GM23338 (cell line): ENCODE results near the gene INKA1. TPM values are rescaled to one million over a fixed set of nuclear protein-coding genes. Genes with fewer than 3 reads are reported as not detected.
"Not testable (repeated sequence)": the region's sequence is repeated elsewhere in the genome, so short reads cannot be mapped to it uniquely, and the experiment has no call there.

ENCODE experiments used
- ATAC-seq: fragments of 200-7000 bp; cut with Tn5 transposase; 3 replicates; pipeline ENCODE4 v1.9.1; 2020
- DNase-seq: peaks from one replicate; pipeline ENCODE4 v3.0.0-alpha.2; 2015; ENCODE audit warnings: low spot score
- H2AFZ ChIP-seq: fragments of 200-600 bp; sonication (generic); 2 replicates; pipeline ENCODE4 v1.8.0; 2016; ENCODE audit warnings: antibody characterized with exemption, mild to moderate bottlenecking, moderate library complexity
- H3F3A ChIP-seq: fragments of 200-600 bp; sonication (generic); replicated peaks from 2 replicates; pipeline ENCODE4 v1.8.0; 2017; ENCODE audit warnings: antibody characterized with exemption, mixed run types, low read depth
- H3K27ac ChIP-seq: fragments of 200-600 bp; sonication (generic); 2 replicates; pipeline ENCODE4 v1.6.1; 2016; ENCODE audit warnings: low read depth
- H3K27me3 ChIP-seq: fragments of 200-600 bp; sonication (generic); 2 replicates; pipeline ENCODE4 v1.8.0; 2016; ENCODE audit warnings: mild to moderate bottlenecking, mixed run types, moderate library complexity; ENCODE audit not compliant: insufficient read depth
- H3K36me3 ChIP-seq: fragments of 200-600 bp; sonication (generic); 2 replicates; pipeline ENCODE4 v1.8.0; 2016; ENCODE audit warnings: mild to moderate bottlenecking; ENCODE audit not compliant: insufficient read depth
- H3K4me1 ChIP-seq: fragments of 200-600 bp; sonication (generic); 2 replicates; pipeline ENCODE4 v1.8.0; 2016; ENCODE audit warnings: mild to moderate bottlenecking, moderate library complexity; ENCODE audit not compliant: insufficient read depth
- H3K4me2 ChIP-seq: fragments of 200-600 bp; sonication (generic); 2 replicates; pipeline ENCODE4 v1.7.1; 2017; ENCODE audit warnings: mixed run types
- H3K4me3 ChIP-seq: fragments of 200-600 bp; sonication (generic); 2 replicates; pipeline ENCODE4 v1.6.1; 2016; ENCODE audit warnings: mixed run types
- H3K79me2 ChIP-seq: fragments of 200-600 bp; sonication (generic); replicated peaks from 2 replicates; pipeline ENCODE4 v1.8.0; 2017; ENCODE audit warnings: mild to moderate bottlenecking; ENCODE audit not compliant: insufficient read depth
- H3K9me2 ChIP-seq: fragments of 200-600 bp; sonication (generic); 2 replicates; pipeline ENCODE4 v1.8.0; 2017; ENCODE audit not compliant: insufficient read depth
- H4K20me1 ChIP-seq: fragments of 200-600 bp; sonication (generic); replicated peaks from 2 replicates; pipeline ENCODE4 v1.8.0; 2017; ENCODE audit warnings: mild to moderate bottlenecking; ENCODE audit not compliant: insufficient read depth
- H3K27ac Mint-ChIP-seq: 2 replicates; pipeline ENCODE4 v1.8.0; 2020; ENCODE audit warnings: inconsistent platforms, mild to moderate bottlenecking, moderate library complexity, mixed read lengths
- H3K27me3 Mint-ChIP-seq: 3 replicates; pipeline ENCODE4 v1.8.0; 2022; ENCODE audit warnings: low read depth, mild to moderate bottlenecking, moderate library complexity, mixed read lengths, inconsistent platforms; ENCODE audit not compliant: insufficient read depth, poor library complexity
- H3K36me3 Mint-ChIP-seq: 3 replicates; pipeline ENCODE4 v1.8.0; 2021; ENCODE audit warnings: low read depth, mild to moderate bottlenecking, inconsistent platforms, moderate library complexity, mixed read lengths
- H3K4me1 Mint-ChIP-seq: 3 replicates; pipeline ENCODE4 v1.8.0; 2020; ENCODE audit warnings: mild to moderate bottlenecking, inconsistent platforms, mixed read lengths
- H3K4me3 Mint-ChIP-seq: 3 replicates; pipeline ENCODE4 v1.8.0; 2021; ENCODE audit warnings: moderate library complexity, mild to moderate bottlenecking, inconsistent platforms, mixed read lengths
- H3K9me3 Mint-ChIP-seq: 3 replicates; pipeline ENCODE4 v1.8.0; 2020; ENCODE audit warnings: moderate library complexity, mild to moderate bottlenecking, inconsistent platforms, mixed read lengths
- CREB1 ChIP-seq: fragments of 250-450 bp; sonication (Bioruptor Pico); IDR thresholded peaks from 2 replicates; pipeline ENCODE4 v1.5.0; 2020; ENCODE audit warnings: low read depth, mild to moderate bottlenecking, moderate library complexity
- EZH2 ChIP-seq: fragments of 200-600 bp; sonication (generic); IDR thresholded peaks from one replicate; pipeline ENCODE4 v1.8.0; 2017; ENCODE audit warnings: antibody characterized with exemption, mild to moderate bottlenecking, low read depth; ENCODE audit not compliant: unreplicated experiment
- POLR2AphosphoS5 ChIP-seq: IDR thresholded peaks from 2 replicates; pipeline ENCODE4 v1.6.1; 2016; ENCODE audit warnings: antibody characterized with exemption, low read depth
- ZNF331 ChIP-seq: fragments of 250-450 bp; sonication (Bioruptor Pico); IDR thresholded peaks from 2 replicates; pipeline ENCODE4 v1.5.0; 2020; ENCODE audit warnings: low read depth, mild to moderate bottlenecking, moderate library complexity
- polyA plus RNA-seq: library from polyadenylated mRNA; unstranded; fragments of >200 nt; fragmentation: Nextera tagmentation; extraction: Ambion mirVana; gene quantifications from 2 replicates; pipeline ENCODE4 v1.2.1, GENCODE V29; 2016
- total RNA-seq: library from RNA; depleted of rRNA; stranded (reverse); fragments of >200 nt; shearing (Covaris generic); gene quantifications from 2 replicates; pipeline ENCODE4 v1.2.3, GENCODE V29; 2014
- TF ChIP-seq, protein P1 (sequence below): IDR thresholded peaks from 2 replicates; pipeline ENCODE4 v1.6.1; 2016; ENCODE audit warnings: antibody characterized with exemption
- TF ChIP-seq, protein P2 (sequence below): IDR thresholded peaks from one replicate; pipeline ENCODE4 v1.6.1; 2018; ENCODE audit warnings: antibody characterized with exemption; ENCODE audit not compliant: unreplicated experiment
- TF ChIP-seq, protein P3 (sequence below): fragments of 250-450 bp; sonication (Bioruptor Pico); IDR thresholded peaks from 2 replicates; pipeline ENCODE4 v1.5.0; 2020; ENCODE audit warnings: mild to moderate bottlenecking, moderate library complexity

The INKA1 gene
- total and polyA plus RNA-seq, 2 experiments from 2014 or later = 3.7 to 4.0 TPM

DNA sequence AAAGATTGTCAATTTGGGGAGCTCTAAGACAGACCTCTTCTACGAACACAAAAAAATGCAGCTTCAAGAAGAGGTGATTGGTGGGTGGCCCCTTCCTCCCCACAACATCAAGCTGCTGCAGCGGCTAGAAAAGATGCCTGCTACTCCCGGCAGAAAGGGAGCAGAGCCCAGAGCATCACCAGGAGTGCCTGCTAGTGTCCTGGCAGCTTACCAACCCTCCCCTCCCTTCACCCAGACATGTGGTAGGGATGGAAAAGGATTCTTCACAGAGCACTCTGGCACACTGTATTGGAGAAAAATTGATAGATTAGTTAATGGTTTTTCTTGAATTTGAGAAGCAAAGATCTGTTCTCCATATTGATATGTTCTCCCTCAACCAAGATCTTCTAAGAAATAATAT is 27.5 kb upstream of the INKA1 start (continued):
- TF ChIP-seq, protein P1, sequence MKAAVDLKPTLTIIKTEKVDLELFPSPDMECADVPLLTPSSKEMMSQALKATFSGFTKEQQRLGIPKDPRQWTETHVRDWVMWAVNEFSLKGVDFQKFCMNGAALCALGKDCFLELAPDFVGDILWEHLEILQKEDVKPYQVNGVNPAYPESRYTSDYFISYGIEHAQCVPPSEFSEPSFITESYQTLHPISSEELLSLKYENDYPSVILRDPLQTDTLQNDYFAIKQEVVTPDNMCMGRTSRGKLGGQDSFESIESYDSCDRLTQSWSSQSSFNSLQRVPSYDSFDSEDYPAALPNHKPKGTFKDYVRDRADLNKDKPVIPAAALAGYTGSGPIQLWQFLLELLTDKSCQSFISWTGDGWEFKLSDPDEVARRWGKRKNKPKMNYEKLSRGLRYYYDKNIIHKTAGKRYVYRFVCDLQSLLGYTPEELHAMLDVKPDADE = no peak
- TF ChIP-seq POLR2AphosphoS5 = no peak
- TF ChIP-seq, protein P2, sequence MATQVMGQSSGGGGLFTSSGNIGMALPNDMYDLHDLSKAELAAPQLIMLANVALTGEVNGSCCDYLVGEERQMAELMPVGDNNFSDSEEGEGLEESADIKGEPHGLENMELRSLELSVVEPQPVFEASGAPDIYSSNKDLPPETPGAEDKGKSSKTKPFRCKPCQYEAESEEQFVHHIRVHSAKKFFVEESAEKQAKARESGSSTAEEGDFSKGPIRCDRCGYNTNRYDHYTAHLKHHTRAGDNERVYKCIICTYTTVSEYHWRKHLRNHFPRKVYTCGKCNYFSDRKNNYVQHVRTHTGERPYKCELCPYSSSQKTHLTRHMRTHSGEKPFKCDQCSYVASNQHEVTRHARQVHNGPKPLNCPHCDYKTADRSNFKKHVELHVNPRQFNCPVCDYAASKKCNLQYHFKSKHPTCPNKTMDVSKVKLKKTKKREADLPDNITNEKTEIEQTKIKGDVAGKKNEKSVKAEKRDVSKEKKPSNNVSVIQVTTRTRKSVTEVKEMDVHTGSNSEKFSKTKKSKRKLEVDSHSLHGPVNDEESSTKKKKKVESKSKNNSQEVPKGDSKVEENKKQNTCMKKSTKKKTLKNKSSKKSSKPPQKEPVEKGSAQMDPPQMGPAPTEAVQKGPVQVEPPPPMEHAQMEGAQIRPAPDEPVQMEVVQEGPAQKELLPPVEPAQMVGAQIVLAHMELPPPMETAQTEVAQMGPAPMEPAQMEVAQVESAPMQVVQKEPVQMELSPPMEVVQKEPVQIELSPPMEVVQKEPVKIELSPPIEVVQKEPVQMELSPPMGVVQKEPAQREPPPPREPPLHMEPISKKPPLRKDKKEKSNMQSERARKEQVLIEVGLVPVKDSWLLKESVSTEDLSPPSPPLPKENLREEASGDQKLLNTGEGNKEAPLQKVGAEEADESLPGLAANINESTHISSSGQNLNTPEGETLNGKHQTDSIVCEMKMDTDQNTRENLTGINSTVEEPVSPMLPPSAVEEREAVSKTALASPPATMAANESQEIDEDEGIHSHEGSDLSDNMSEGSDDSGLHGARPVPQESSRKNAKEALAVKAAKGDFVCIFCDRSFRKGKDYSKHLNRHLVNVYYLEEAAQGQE = no peak
- TF ChIP-seq EZH2 = no peak
- TF ChIP-seq CREB1 (CRISPR knock-in tag) = no peak
- no peak for TF ChIP-seq ZNF331 (CRISPR knock-in tag)

DNA sequence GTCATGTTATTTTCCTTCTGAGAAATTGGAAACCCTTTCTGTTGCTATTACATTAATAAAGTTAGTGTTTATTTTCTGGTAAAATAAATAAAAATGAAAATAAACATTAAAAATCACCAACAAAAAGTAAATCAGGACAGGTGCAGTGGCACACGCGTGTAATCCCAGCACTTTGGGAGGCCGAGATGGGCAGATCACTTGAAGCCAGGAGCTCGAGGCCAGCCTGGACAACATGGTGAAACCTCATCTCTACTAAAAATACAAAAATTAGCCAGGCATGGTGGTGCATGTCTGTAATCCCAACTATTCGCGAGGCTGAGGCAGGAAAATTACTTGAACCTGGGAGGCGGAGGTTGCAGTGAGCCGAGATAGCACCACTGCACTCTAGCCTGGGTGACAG is 27.0 kb upstream of the INKA1 start:
- H3K79me2 ChIP-seq = peaks cover 98% of the 10 kb centered on the region

DNA sequence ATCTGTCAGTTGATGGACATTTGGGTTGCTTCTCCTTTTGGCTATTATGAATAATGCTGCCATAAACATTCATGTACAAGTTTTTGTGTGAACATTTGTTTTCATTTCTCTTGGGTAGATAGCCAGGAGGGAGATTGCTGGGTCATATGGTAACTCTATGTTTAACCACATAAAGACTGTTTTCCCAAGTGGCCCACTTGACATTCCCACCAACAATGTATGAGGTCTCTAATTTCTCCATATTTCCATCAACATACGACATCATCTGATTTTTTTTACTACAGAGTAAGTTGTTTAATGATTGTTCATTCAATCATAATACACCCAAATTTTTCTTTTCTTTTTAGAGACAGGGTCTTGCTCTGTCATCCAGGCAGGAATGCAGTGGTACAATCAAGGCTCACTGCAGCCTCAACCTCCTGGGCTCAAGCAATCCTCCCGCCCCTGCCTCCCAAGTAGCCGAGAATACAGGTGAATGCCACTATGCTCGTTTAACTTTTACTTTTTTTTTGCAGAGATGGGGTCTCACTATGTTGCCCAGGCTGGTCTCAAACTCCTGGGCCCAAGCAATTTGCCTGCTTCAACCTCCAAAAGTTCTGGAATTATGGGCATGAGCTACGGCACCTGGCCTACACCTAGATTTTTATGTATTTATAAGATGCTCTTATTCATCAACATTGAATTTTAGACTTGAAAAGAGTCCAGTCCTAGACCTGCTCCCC is 23.5 kb upstream of the INKA1 start:
- Mint-ChIP-seq H3K27ac (no peak overlapping the region), H3K9me3 (no peaks in the 10 kb centered on the region), H3K27me3 (no peaks in the 10 kb centered on the region), H3K4me3 (no peak overlapping the region), H3K4me1 (no peaks in the 10 kb centered on the region), H3K36me3 (peaks cover 28% of the 10 kb centered on the region)
- ATAC-seq (no peak), DNase-seq (no peak)
- H3K4me2 ChIP-seq = no peak overlapping the region
- H4K20me1 ChIP-seq = peaks cover 35% of the 10 kb centered on the region
- no peak overlapping the region for H2AFZ ChIP-seq
- peaks cover 100% of the 10 kb centered on the region for H3K79me2 ChIP-seq
- H3K4me1 ChIP-seq = no peaks in the 10 kb centered on the region
- H3K9me2 ChIP-seq = no peaks in the 10 kb centered on the region
- H3K4me3 ChIP-seq = no peak overlapping the region
- TF ChIP-seq, protein P3, sequence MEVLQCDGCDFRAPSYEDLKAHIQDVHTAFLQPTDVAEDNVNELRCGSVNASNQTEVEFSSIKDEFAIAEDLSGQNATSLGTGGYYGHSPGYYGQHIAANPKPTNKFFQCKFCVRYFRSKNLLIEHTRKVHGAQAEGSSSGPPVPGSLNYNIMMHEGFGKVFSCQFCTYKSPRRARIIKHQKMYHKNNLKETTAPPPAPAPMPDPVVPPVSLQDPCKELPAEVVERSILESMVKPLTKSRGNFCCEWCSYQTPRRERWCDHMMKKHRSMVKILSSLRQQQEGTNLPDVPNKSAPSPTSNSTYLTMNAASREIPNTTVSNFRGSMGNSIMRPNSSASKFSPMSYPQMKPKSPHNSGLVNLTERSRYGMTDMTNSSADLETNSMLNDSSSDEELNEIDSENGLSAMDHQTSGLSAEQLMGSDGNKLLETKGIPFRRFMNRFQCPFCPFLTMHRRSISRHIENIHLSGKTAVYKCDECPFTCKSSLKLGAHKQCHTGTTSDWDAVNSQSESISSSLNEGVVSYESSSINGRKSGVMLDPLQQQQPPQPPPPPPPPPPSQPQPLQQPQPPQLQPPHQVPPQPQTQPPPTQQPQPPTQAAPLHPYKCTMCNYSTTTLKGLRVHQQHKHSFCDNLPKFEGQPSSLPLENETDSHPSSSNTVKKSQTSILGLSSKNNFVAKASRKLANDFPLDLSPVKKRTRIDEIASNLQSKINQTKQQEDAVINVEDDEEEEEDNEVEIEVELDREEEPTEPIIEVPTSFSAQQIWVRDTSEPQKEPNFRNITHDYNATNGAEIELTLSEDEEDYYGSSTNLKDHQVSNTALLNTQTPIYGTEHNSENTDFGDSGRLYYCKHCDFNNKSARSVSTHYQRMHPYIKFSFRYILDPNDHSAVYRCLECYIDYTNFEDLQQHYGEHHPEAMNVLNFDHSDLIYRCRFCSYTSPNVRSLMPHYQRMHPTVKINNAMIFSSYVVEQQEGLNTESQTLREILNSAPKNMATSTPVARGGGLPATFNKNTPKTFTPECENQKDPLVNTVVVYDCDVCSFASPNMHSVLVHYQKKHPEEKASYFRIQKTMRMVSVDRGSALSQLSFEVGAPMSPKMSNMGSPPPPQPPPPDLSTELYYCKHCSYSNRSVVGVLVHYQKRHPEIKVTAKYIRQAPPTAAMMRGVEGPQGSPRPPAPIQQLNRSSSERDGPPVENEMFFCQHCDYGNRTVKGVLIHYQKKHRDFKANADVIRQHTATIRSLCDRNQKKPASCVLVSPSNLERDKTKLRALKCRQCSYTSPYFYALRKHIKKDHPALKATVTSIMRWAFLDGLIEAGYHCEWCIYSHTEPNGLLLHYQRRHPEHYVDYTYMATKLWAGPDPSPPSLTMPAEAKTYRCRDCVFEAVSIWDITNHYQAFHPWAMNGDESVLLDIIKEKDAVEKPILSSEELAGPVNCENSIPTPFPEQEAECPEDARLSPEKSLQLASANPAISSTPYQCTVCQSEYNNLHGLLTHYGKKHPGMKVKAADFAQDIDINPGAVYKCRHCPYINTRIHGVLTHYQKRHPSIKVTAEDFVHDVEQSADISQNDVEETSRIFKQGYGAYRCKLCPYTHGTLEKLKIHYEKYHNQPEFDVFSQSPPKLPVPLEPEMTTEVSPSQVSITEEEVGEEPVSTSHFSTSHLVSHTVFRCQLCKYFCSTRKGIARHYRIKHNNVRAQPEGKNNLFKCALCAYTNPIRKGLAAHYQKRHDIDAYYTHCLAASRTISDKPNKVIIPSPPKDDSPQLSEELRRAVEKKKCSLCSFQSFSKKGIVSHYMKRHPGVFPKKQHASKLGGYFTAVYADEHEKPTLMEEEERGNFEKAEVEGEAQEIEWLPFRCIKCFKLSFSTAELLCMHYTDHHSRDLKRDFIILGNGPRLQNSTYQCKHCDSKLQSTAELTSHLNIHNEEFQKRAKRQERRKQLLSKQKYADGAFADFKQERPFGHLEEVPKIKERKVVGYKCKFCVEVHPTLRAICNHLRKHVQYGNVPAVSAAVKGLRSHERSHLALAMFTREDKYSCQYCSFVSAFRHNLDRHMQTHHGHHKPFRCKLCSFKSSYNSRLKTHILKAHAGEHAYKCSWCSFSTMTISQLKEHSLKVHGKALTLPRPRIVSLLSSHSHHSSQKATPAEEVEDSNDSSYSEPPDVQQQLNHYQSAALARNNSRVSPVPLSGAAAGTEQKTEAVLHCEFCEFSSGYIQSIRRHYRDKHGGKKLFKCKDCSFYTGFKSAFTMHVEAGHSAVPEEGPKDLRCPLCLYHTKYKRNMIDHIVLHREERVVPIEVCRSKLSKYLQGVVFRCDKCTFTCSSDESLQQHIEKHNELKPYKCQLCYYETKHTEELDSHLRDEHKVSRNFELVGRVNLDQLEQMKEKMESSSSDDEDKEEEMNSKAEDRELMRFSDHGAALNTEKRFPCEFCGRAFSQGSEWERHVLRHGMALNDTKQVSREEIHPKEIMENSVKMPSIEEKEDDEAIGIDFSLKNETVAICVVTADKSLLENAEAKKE (CRISPR knock-in tag) = no peak
- H3K36me3 ChIP-seq = peaks cover 13% of the 10 kb centered on the region
- no peak overlapping the region for H3K27ac ChIP-seq
- 0 out of 2 replicates have a peak, but pooled peaks cover 3% of the 10 kb centered on the region for H3F3A ChIP-seq
- H3K27me3 ChIP-seq = no peaks in the 10 kb centered on the region

More for the DNA sequence above, 27.0 kb upstream of the INKA1 start:
- not testable (repeated sequence) for H3K27ac ChIP-seq, H3K27me3 Mint-ChIP-seq, H3K27me3 ChIP-seq, H3F3A ChIP-seq, H3K4me3 Mint-ChIP-seq, H3K4me2 ChIP-seq, H3K27ac Mint-ChIP-seq, H2AFZ ChIP-seq, DNase-seq, H3K9me3 Mint-ChIP-seq, H3K4me3 ChIP-seq, H3K4me1 Mint-ChIP-seq, H3K4me1 ChIP-seq, H3K9me2 ChIP-seq, ATAC-seq, H3K36me3 ChIP-seq
- peaks cover 18% of the 10 kb centered on the region; the same call in 2 of the 3 replicates for H3K36me3 Mint-ChIP-seq
- peaks cover 44% of the 10 kb centered on the region for H4K20me1 ChIP-seq
